Tibial artery (tissue), 4 donors: ENCODE data around the gene CD4.

Source experiments
- DNase-seq, 2 donors: peaks; one replicate each; pipeline ENCODE4 v3.0.0-alpha.2; 2019
- H3K27ac ChIP-seq, 2 donors: fragments of 200-600 bp; sonication (generic) in 1 of 2; 1 replicate in 1 of 2; 2 replicates in 1 of 2; pipeline ENCODE4 v1.5.1; 2018 to 2019; ENCODE audit warnings: mild to moderate bottlenecking in 1 of 2
- H3K27me3 ChIP-seq, 2 donors: fragments of 200-600 bp; sonication (generic) in 1 of 2; one replicate each; pipeline versions ENCODE4 v1.5.1 to v1.6.0; 2016 to 2019
- H3K36me3 ChIP-seq, 3 donors: fragments of 200-600 bp; sonication (generic) in 2 of 3; one replicate each; pipeline ENCODE4 v1.5.1; 2016 to 2019; ENCODE audit warnings: mild to moderate bottlenecking in 2 of 3
- H3K4me1 ChIP-seq, 4 donors: fragments of 200-600 bp; sonication (generic) in 2 of 4; 1 replicate in 3 of 4; 2 replicates in 1 of 4; pipeline ENCODE4 v1.5.1; 2016 to 2019
- H3K4me3 ChIP-seq, 2 donors: fragments of 200-600 bp; sonication (generic) in 1 of 2; 1 replicate in 1 of 2; 2 replicates in 1 of 2; pipeline ENCODE4 v1.5.1; 2018 to 2019; ENCODE audit warnings: mild to moderate bottlenecking in 2 of 2
- H3K9me3 ChIP-seq, 3 donors: fragments of 200-600 bp; sonication (generic) in 1 of 3; one replicate each; pipeline ENCODE4 v1.5.1; 2016 to 2019
- intact Hi-C: fragments of 100-400 bp; cut with DNase I; formaldehyde crosslinking; loops from one replicate; pipeline ENCODE4 v1.15.0; 2023; ENCODE audit warnings: low total_unique reads
- TF ChIP-seq, protein P1 (sequence below), 2 experiments: fragments of 200-600 bp in 1 of 2; fragments of 450-650 bp in 1 of 2; IDR thresholded peaks; one replicate each; pipeline ENCODE4 v1.5.1; 2017 to 2019; ENCODE audit warnings: antibody characterized with exemption in 2 of 2, mild to moderate bottlenecking in 1 of 2, moderate library complexity in 1 of 2

CD4 gene

DNA sequence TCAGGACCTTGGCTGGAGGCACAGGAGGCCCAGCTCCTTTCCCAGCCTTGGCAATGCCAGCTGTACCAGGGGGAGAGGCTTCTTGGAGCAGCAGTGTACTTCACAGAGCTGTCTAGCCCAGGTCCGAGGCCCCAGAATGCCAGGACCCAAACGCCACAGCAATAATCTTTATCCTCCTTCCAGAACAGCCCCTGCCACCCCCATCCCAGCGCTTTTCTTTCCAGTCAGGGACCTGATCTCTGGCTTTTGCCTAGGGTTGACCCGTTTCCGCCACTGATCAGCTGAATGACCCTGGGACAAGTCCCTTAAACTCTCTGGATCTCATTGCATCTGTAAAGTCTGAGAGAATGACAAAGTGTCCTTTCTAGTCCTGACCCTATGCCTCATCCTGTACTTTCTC lies 11.9 kb upstream of the CD4 start:
- TF ChIP-seq, protein P1, sequence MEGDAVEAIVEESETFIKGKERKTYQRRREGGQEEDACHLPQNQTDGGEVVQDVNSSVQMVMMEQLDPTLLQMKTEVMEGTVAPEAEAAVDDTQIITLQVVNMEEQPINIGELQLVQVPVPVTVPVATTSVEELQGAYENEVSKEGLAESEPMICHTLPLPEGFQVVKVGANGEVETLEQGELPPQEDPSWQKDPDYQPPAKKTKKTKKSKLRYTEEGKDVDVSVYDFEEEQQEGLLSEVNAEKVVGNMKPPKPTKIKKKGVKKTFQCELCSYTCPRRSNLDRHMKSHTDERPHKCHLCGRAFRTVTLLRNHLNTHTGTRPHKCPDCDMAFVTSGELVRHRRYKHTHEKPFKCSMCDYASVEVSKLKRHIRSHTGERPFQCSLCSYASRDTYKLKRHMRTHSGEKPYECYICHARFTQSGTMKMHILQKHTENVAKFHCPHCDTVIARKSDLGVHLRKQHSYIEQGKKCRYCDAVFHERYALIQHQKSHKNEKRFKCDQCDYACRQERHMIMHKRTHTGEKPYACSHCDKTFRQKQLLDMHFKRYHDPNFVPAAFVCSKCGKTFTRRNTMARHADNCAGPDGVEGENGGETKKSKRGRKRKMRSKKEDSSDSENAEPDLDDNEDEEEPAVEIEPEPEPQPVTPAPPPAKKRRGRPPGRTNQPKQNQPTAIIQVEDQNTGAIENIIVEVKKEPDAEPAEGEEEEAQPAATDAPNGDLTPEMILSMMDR (IDR thresholded peaks at IDR 0.05), result no peak
- intact Hi-C loops, result loop anchor here (10.0 kb wide), 1 partner anchor 163 kb away; no protein-coding TSS in a partner anchor
- peak overlapping the region in 1 of 2 donors; percentile 82 for H3K27ac ChIP-seq

GRCh38 chr12:6778217-6778573 lies 11.1 kb upstream of the CD4 start:
- DNase-seq, result peak; percentile 35 to 81
- peaks cover 0 to 22% (median 13%) of the 10 kb centered on the region in 4 donors for H3K4me1 ChIP-seq
- H3K27me3 ChIP-seq, result no peaks in the 10 kb centered on the region
- no peaks in the 10 kb centered on the region for H3K9me3 ChIP-seq
- TF ChIP-seq, protein P1 (IDR thresholded peaks at IDR 0.05), result no peak
- H3K4me3 ChIP-seq, result peak overlapping the region; percentile 46 to 56
- no peaks in the 10 kb centered on the region for H3K36me3 ChIP-seq
- intact Hi-C loops, result loop anchor here (2.0 to 10.0 kb wide), 2 partner anchors 25 to 163 kb away; partner anchors contain the start of gene MLF2
- peak overlapping the region; percentile 77 to 82 for H3K27ac ChIP-seq

More for the DNA sequence above, 11.9 kb upstream of the CD4 start:
- no peaks in the 10 kb centered on the region for H3K27me3 ChIP-seq
- no peak overlapping the region for H3K4me3 ChIP-seq
- DNase-seq, result no peak
- no peaks in the 10 kb centered on the region for H3K9me3 ChIP-seq
- peaks cover 0 to 22% (median 13%) of the 10 kb centered on the region in 4 donors for H3K4me1 ChIP-seq
- H3K36me3 ChIP-seq, result no peaks in the 10 kb centered on the region

GRCh38 chr12:6778574-6779550 lies 10.5 kb upstream of the CD4 start:
- Histone ChIP-seq H3K27me3 (no peaks in the 10 kb centered on the region), H3K4me3 (peak overlapping the region; percentile 46 to 56), H3K9me3 (no peaks in the 10 kb centered on the region), H3K27ac (peak overlapping the region; percentile 77 to 82), H3K36me3 (no peaks in the 10 kb centered on the region), H3K4me1 (peaks cover 0 to 19% (median 11%) of the 10 kb centered on the region in 4 donors)
- intact Hi-C loops, result loop anchor here (2.0 to 10.0 kb wide), 2 partner anchors 26 to 164 kb away; partner anchors contain the start of gene MLF2
- peak; percentile 94 to 96 for DNase-seq
- TF ChIP-seq, protein P1 (IDR thresholded peaks at IDR 0.05), result peak; percentile 89 to 98

DNA sequence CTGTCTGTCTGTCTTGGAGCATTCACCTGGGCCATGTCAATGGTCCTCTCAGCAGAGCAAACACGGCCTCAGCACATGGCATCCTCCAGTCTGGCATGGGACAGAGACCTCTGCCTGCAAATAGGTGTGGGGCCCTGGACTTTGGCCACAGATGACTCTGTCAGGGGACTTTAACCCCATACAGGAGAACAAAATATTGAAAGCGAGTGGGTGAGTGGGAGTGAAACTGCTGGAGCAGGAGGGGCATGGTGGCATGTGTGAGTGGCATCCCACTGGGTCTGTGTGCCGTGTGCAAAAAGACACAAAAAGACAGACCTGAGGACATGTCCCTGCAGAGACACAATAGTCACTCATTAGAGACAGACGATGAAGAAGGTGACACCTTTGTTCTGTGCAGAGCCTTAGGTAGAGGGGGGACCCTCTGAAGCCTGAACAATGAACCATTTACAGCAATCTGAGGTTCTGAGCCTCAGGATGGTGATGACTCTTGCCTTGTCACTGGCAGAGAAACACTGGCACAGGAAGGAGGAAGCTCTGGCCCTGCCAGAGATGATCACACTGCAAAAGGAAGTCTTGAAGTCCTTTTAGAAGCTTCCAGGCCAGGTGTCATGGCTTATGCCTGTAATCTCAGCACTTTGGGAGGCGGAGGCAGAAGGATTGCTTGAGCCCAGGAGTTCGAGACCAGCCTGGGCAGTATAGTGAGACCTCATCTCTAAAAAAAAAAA lies 9.5 kb upstream of the CD4 start:
- Histone ChIP-seq H3K27me3 (no peaks in the 10 kb centered on the region), H3K27ac (no peak overlapping the region), H3K4me3 (no peak overlapping the region), H3K9me3 (no peaks in the 10 kb centered on the region), H3K36me3 (no peaks in the 10 kb centered on the region), H3K4me1 (peaks cover 0 to 18% (median 11%) of the 10 kb centered on the region in 4 donors)
- intact Hi-C loops, result loop anchor here (2.0 to 10.0 kb wide), 2 partner anchors 27 to 165 kb away; partner anchors contain the start of gene MLF2
- TF ChIP-seq, protein P1 (IDR thresholded peaks at IDR 0.05), result no peak
- no peak for DNase-seq

- intact Hi-C loops, result no loop called here
- no peak overlapping the region for H3K27ac ChIP-seq
- TF ChIP-seq, protein P1 (IDR thresholded peaks at IDR 0.05), result no peak
These were observed 8.8 kb upstream of the CD4 start for GRCh38 chr12:6780573-6780972.

More at GRCh38 chr12:6780573-6780972, 8.8 kb upstream of the CD4 start:
- no peaks in the 10 kb centered on the region for H3K9me3 ChIP-seq
- no peaks in the 10 kb centered on the region for H3K36me3 ChIP-seq
- no peak for DNase-seq
- H3K4me3 ChIP-seq, result no peak overlapping the region
- H3K27me3 ChIP-seq, result no peaks in the 10 kb centered on the region
- H3K4me1 ChIP-seq, result peaks cover 0 to 18% (median 11%) of the 10 kb centered on the region in 4 donors
